ENCODE measurements around the gene REV1. TPM values are rescaled to one million over a fixed set of nuclear protein-coding genes. Genes with fewer than 3 reads are reported as not detected.

REV1 gene
- total and polyA plus RNA-seq, 9 of the 15 experiments (the other 6 are each of a cell fraction or from before 2014, with no cell fraction given), result 12.8 to 54.4 (median 29.6) TPM

DNA sequence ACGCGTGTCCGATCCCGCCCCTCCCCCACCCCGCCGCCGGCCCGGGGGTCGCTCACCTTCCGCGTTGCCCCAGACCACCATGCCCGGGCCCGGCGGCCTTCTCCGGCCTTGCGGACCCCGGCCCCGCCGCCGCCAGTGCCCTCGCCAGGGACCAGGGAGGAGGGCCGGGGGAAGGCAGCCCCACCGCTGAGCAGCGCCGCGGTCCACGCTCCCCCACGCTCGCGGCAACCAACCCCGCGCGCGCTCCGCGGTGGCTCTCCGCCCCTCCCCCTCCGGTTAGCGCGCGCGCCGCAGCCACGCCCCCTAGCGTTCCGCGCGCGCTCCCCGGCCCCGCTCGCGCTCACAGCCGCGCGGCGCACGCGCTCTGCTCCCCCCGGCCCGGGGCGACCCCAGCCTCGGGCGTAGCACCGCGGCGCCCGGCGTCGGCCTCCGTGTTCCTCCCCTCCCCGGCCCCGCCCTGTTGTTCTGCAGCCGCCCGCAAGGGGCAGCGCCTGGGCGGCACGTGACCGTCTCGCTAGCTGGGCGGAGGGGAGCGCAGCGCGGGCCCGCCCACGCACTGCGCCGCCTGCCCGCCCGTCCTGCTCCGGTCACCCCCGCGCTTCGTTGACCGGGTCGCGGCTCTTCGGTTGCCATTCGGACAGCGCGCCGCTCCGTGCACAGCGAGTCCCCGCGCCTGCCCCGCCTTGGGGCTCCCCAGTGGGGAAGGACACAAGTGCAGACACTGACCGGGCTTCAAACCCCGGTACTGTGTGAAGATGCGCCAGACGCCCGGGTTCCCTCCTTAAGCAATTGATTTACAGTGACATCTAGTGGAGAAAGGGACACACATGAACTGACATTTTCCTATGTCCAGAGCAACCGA lies at the start of gene REV1 (continued):
- TF ChIP-seq, protein P1, sequence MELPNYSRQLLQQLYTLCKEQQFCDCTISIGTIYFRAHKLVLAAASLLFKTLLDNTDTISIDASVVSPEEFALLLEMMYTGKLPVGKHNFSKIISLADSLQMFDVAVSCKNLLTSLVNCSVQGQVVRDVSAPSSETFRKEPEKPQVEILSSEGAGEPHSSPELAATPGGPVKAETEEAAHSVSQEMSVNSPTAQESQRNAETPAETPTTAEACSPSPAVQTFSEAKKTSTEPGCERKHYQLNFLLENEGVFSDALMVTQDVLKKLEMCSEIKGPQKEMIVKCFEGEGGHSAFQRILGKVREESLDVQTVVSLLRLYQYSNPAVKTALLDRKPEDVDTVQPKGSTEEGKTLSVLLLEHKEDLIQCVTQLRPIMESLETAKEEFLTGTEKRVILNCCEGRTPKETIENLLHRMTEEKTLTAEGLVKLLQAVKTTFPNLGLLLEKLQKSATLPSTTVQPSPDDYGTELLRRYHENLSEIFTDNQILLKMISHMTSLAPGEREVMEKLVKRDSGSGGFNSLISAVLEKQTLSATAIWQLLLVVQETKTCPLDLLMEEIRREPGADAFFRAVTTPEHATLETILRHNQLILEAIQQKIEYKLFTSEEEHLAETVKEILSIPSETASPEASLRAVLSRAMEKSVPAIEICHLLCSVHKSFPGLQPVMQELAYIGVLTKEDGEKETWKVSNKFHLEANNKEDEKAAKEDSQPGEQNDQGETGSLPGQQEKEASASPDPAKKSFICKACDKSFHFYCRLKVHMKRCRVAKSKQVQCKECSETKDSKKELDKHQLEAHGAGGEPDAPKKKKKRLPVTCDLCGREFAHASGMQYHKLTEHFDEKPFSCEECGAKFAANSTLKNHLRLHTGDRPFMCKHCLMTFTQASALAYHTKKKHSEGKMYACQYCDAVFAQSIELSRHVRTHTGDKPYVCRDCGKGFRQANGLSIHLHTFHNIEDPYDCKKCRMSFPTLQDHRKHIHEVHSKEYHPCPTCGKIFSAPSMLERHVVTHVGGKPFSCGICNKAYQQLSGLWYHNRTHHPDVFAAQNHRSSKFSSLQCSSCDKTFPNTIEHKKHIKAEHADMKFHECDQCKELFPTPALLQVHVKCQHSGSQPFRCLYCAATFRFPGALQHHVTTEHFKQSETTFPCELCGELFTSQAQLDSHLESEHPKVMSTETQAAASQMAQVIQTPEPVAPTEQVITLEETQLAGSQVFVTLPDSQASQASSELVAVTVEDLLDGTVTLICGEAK (IDR thresholded peaks at IDR 0.05), result no peak
- TF ChIP-seq, protein P1 (CRISPR knock-in tag; IDR thresholded peaks at IDR 0.05), result 0 out of 2 replicates have a peak, but pooled peaks have one; percentile 19
- TF ChIP-seq BDP1 (IDR thresholded peaks at IDR 0.05; ENCODE audit: insufficient read depth, insufficient read length), result no peak
- TF ChIP-seq, protein P2, sequence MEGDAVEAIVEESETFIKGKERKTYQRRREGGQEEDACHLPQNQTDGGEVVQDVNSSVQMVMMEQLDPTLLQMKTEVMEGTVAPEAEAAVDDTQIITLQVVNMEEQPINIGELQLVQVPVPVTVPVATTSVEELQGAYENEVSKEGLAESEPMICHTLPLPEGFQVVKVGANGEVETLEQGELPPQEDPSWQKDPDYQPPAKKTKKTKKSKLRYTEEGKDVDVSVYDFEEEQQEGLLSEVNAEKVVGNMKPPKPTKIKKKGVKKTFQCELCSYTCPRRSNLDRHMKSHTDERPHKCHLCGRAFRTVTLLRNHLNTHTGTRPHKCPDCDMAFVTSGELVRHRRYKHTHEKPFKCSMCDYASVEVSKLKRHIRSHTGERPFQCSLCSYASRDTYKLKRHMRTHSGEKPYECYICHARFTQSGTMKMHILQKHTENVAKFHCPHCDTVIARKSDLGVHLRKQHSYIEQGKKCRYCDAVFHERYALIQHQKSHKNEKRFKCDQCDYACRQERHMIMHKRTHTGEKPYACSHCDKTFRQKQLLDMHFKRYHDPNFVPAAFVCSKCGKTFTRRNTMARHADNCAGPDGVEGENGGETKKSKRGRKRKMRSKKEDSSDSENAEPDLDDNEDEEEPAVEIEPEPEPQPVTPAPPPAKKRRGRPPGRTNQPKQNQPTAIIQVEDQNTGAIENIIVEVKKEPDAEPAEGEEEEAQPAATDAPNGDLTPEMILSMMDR (IDR thresholded peaks at IDR 0.05 in 2 of 3, conservative IDR thresholded peaks at IDR 0.05 in 1 of 3; ENCODE audit: insufficient read depth in 2 of 3, low read depth in 1 of 3, low read length in 3 of 3), result peak; percentile 78 to 85 (median 84)
- peak; percentile 75 for TF ChIP-seq NBN (IDR thresholded peaks at IDR 0.05; ENCODE audit: low read depth)
- TF ChIP-seq, protein P3, sequence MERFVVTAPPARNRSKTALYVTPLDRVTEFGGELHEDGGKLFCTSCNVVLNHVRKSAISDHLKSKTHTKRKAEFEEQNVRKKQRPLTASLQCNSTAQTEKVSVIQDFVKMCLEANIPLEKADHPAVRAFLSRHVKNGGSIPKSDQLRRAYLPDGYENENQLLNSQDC (CRISPR knock-in tag; IDR thresholded peaks at IDR 0.05), result no peak
- TF ChIP-seq EWSR1 (IDR thresholded peaks at IDR 0.05; ENCODE audit: borderline replicate concordance, low read depth, partially characterized antibody), result no peak
- TF ChIP-seq FOXM1 (IDR thresholded peaks at IDR 0.05; ENCODE audit: low read depth), result no peak
- TF ChIP-seq FOXM1 (CRISPR knock-in tag; IDR thresholded peaks at IDR 0.05; ENCODE audit: low read depth), result 0 out of 2 replicates have a peak, but pooled peaks have one; percentile 68
- TF ChIP-seq SREBF1 (IDR thresholded peaks at IDR 0.05; ENCODE audit: borderline replicate concordance, low read depth, low read length), result no peak
- no peak for TF ChIP-seq RFX5 (IDR thresholded peaks at IDR 0.05; ENCODE audit: low read depth, low read length)
- TF ChIP-seq ZFP1 (CRISPR knock-in tag; IDR thresholded peaks at IDR 0.05), result no peak
- TF ChIP-seq, protein P4, sequence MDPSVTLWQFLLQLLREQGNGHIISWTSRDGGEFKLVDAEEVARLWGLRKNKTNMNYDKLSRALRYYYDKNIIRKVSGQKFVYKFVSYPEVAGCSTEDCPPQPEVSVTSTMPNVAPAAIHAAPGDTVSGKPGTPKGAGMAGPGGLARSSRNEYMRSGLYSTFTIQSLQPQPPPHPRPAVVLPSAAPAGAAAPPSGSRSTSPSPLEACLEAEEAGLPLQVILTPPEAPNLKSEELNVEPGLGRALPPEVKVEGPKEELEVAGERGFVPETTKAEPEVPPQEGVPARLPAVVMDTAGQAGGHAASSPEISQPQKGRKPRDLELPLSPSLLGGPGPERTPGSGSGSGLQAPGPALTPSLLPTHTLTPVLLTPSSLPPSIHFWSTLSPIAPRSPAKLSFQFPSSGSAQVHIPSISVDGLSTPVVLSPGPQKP (CRISPR knock-in tag; IDR thresholded peaks at IDR 0.05), result no peak
- no peak for TF ChIP-seq PTRF (tag; IDR thresholded peaks at IDR 0.05)
- TF ChIP-seq ZNF184 (CRISPR knock-in tag; IDR thresholded peaks at IDR 0.05), result no peak
